Right hindlimb (tissue), 1 donor: ENCODE measurements around the gene SH3PXD2A.
A peak's percentile ranks its signal among the peaks of the same experiment; 100 is the strongest.

Experiments
- DNase-seq: peaks from one replicate; pipeline ENCODE4 v3.0.0-alpha.2; 2018

Gene SH3PXD2A

GRCh38 chr10:103551619-103552602 is 303.5 kb downstream of the SH3PXD2A start:
- peak; percentile 13 for DNase-seq

DNA sequence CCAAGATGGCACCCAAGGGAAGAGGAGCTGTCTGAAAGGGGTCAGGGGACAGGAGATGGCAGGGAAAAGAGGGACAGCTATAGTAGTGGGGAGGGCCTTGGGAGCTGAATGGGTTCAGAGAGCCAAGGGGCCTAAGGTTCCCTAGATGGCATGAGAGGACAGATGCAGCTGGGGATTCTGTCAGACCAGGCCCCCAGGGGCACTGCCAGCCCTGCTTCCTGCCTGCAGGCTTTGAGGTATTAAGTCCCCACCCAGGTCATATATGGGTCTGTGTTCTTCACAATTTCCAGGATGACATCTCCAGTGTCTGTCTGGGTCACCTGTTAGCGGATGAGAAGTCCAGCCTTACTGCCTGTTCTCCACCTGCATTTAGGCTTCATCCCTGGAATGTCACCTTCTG is 305.1 kb downstream of the SH3PXD2A start:
- no peak for DNase-seq

DNA sequence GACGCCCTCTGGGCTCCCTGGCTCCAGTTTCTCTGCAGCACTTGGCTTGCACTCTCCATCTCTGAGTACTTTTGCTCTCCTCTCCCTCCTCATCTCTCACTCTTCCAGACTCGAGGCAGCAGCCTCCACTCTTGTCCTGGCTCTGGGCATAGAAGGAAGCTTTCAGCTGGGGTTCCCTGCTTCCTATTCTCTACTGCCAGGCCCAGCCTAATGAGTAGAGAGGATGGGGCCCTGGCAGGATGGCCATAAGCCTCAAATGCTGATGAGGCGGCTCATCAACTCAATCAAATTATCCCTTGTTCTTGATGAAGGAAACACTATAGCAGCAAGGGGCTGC is 306.1 kb downstream of the SH3PXD2A start:
- no peak for DNase-seq

- DNase-seq: peak; percentile 63
Observed at GRCh38 chr10:103548581-103549348, 306.6 kb downstream of the SH3PXD2A start.

DNA sequence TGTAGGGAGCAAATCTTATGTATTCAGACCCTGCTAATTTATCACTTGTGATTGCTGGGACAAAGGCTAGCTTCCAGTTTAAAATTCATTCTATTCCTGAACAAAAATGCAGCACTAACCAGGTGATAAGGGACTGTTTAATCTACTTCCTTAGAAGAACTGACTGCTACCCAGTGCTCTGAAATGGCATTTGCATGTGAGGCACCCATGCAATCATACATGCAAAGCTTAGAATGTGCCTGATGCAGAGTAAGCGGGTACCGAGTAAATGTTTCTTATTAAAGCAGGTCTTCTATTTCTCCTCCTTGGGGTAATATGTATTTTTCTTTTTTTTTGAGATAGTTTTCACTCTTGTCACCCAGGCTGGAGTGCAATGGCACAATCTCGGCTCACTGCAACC is 307.4 kb downstream of the SH3PXD2A start:
- no peak for DNase-seq

- DNase-seq: no peak
Observed at GRCh38 chr10:103547391-103547946, 307.9 kb downstream of the SH3PXD2A start.

DNA sequence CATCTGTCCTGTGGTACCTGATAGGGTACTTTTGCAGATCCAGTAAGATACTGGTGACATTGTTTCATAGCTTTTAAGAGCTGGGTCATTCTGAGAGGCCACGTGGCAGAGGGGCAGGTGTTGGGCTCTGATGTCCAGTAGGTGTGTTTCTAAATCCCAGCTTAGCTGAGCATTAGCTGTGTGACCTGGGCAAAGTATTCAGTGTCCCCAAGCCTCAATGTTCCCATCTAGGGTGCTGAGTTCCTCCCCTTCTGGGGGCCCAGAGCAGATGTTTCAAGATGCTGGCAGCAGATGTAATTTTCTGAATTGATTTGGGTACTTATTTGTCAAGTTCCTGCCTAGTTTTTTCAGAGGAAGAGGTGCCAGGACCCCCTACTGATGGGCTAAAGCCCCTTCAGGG is 309.0 kb downstream of the SH3PXD2A start:
- no peak for DNase-seq

GRCh38 chr10:103545771-103546281 is 309.6 kb downstream of the SH3PXD2A start:
- no peak for DNase-seq

DNA sequence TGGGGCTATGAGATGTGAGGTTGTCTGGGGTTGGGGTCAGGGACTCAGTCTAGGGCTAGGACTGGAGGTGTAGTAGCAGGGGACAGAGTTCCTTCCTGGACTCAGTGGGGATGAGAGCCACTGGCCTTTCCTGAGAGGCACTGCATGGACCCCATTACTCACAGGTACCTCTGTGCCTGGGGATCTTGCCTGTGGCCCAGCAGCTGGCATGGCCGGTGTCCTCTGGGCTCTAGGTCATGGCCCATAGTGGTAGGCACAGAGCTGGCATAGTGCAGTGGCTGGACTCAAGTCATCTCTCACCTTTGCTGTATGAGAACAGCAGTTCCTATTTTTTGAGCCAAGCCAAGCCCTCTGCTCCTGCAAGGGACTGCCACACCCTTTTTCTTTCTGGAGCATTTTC is 310.0 kb downstream of the SH3PXD2A start:
- DNase-seq: no peak

DNA sequence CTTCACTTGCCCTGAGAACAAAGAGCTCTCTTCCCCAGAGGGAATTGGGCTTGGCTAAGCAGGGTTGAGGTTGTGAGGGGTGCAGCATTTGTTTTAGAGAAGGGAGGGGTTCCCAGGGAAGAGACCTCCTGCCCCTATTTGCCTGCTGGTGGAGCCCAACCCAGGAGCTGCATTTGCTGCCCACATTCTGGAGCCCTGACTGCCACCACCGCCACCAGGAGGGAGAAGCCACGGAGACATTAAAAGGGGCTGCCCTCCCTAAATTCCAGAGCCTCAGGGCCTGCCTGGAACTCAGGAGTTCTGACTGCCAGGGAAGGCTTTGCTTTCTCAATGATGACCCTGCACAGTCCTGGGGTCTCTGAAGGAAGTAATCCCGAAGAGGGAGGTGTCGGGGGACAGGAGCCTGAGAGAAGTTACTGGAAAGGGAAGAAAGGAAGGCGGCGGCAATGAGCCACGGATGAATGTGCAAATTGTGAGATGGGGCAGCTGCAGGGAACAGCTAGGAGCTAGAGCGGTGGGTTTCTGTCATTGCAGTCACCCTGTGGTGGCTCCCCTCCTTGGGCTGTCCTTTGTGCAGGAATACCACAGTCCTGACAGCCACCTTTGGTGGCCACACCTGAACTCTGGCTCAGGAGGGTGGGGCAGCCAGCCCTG is 310.6 kb downstream of the SH3PXD2A start:
- no peak for DNase-seq
